Stimulated activated CD8-positive, alpha-beta memory T cell treated with anti-CD3 and anti-CD28 coated beads, Interleukin-15, amount 100 ng/mL, for 48 hours (primary cell): Measurements from ENCODE around the gene RPS6KB1.
A peak's percentile ranks its signal among the peaks of the same experiment; 100 is the strongest.
"Not testable (repeated sequence)": the region's sequence is repeated elsewhere in the genome, so short reads cannot be mapped to it uniquely, and the experiment has no call there.

Source experiments
- DNase-seq, 2 donors: peaks; one replicate each; pipeline ENCODE4 v3.0.0-alpha.2; 2020; ENCODE audit warnings: low read depth in 2 of 2

Gene RPS6KB1

GRCh38 chr17:59940697-59941096, 47.8 kb downstream of the RPS6KB1 start:
- peak; percentile 8 to 13 for DNase-seq

GRCh38 chr17:59941131-59941530, 48.2 kb downstream of the RPS6KB1 start:
- no peak for DNase-seq

- not testable (repeated sequence) for DNase-seq
These were observed 53.5 kb downstream of the RPS6KB1 start for GRCh38 chr17:59946433-59946832.

- DNase-seq, result peak in 1 of 2 donors; percentile 2
These were observed 54.4 kb downstream of the RPS6KB1 start for GRCh38 chr17:59947310-59947709.

GRCh38 chr17:59950049-59950448, 57.1 kb downstream of the RPS6KB1 start:
- no peak for DNase-seq

- no peak for DNase-seq
These were observed 61.9 kb downstream of the RPS6KB1 start for GRCh38 chr17:59954856-59955255.

GRCh38 chr17:59959574-59959973, 66.7 kb downstream of the RPS6KB1 start:
- not testable (repeated sequence) for DNase-seq

- no peak for DNase-seq
These were observed 69.9 kb downstream of the RPS6KB1 start for GRCh38 chr17:59962739-59963318.

GRCh38 chr17:59963738-59964481, 71.0 kb downstream of the RPS6KB1 start:
- DNase-seq, result peak; percentile 22 to 42

GRCh38 chr17:59964482-59965328, 71.8 kb downstream of the RPS6KB1 start, which contains the start of gene RNFT1:
RNFT1 (minus strand) TSS chr17:59964740; CDS start chr17:59964663, 77 bp downstream.
- DNase-seq, result peak; percentile 83 to 86

- not testable (repeated sequence) for DNase-seq
These were observed 78.8 kb downstream of the RPS6KB1 start for GRCh38 chr17:59971771-59972170.

GRCh38 chr17:59972778-59973177, 79.9 kb downstream of the RPS6KB1 start:
- no peak for DNase-seq

GRCh38 chr17:59973483-59973882, 80.6 kb downstream of the RPS6KB1 start:
- not testable (repeated sequence) for DNase-seq

- DNase-seq, result not testable (repeated sequence)
These were observed 82.2 kb downstream of the RPS6KB1 start for GRCh38 chr17:59975166-59975565.

- DNase-seq, result not testable (repeated sequence)
These were observed 103.7 kb downstream of the RPS6KB1 start for GRCh38 chr17:59996608-59997007.
